ENCODE data around the gene DYNC1LI2. TPM values are rescaled to one million over a fixed set of nuclear protein-coding genes. Genes with fewer than 3 reads are reported as not detected.

DYNC1LI2 gene
- total RNA-seq, 1 donor from 2014 or later = 179 TPM

- Mint-ChIP-seq H3K4me1 (ENCODE audit: low read depth) (peaks cover 22% of the 10 kb centered on the region), H3K27me3 (peaks cover 9% of the 10 kb centered on the region)
- TF ChIP-seq CTCF (IDR thresholded peaks at IDR 0.05; ENCODE audit: unreplicated experiment) = no peak
Measured at GRCh38 chr16:66695471-66695934, 55.9 kb downstream of the DYNC1LI2 start.

GRCh38 chr16:66693149-66693548 lies 58.3 kb downstream of the DYNC1LI2 start:
- H3K27ac Mint-ChIP-seq = peak overlapping the region; percentile 79
- peaks cover 31% of the 10 kb centered on the region for H3K4me1 Mint-ChIP-seq (ENCODE audit: low read depth)

More at GRCh38 chr16:66695471-66695934, 55.9 kb downstream of the DYNC1LI2 start:
- no peak for DNase-seq (ENCODE audit: low spot score, unreplicated experiment)
- peak overlapping the region; percentile 82 for H3K4me3 Mint-ChIP-seq (ENCODE audit: low read depth)
- H3K36me3 Mint-ChIP-seq (ENCODE audit: insufficient read depth) = peaks cover 2% of the 10 kb centered on the region
- no peaks in the 10 kb centered on the region for H3K9me3 Mint-ChIP-seq (ENCODE audit: low read depth)
- peak overlapping the region; percentile 81 for H3K27ac Mint-ChIP-seq

GRCh38 chr16:66692341-66692740 lies 59.1 kb downstream of the DYNC1LI2 start:
- H3K9me3 Mint-ChIP-seq (ENCODE audit: low read depth) = no peaks in the 10 kb centered on the region
- H3K27me3 Mint-ChIP-seq = peaks cover 2% of the 10 kb centered on the region
- no peak overlapping the region for H3K4me3 Mint-ChIP-seq (ENCODE audit: low read depth)
- peaks cover 2% of the 10 kb centered on the region for H3K36me3 Mint-ChIP-seq (ENCODE audit: insufficient read depth)
- H3K27ac Mint-ChIP-seq = no peak overlapping the region
- peaks cover 31% of the 10 kb centered on the region for H3K4me1 Mint-ChIP-seq (ENCODE audit: low read depth)
- no peak for DNase-seq (ENCODE audit: low spot score, unreplicated experiment)
- TF ChIP-seq CTCF (IDR thresholded peaks at IDR 0.05; ENCODE audit: unreplicated experiment) = no peak

More at GRCh38 chr16:66693149-66693548, 58.3 kb downstream of the DYNC1LI2 start:
- Mint-ChIP-seq H3K36me3 (ENCODE audit: insufficient read depth) (peaks cover 2% of the 10 kb centered on the region), H3K4me3 (ENCODE audit: low read depth) (no peak overlapping the region), H3K27me3 (peaks cover 4% of the 10 kb centered on the region), H3K9me3 (ENCODE audit: low read depth) (no peaks in the 10 kb centered on the region)
- no peak for DNase-seq (ENCODE audit: low spot score, unreplicated experiment)
- no peak for TF ChIP-seq CTCF (IDR thresholded peaks at IDR 0.05; ENCODE audit: unreplicated experiment)

GRCh38 chr16:66691234-66691633 lies 60.2 kb downstream of the DYNC1LI2 start:
- Mint-ChIP-seq H3K4me3 (ENCODE audit: low read depth) (no peak overlapping the region), H3K36me3 (ENCODE audit: insufficient read depth) (peaks cover 2% of the 10 kb centered on the region), H3K27me3 (no peaks in the 10 kb centered on the region), H3K27ac (peak overlapping the region; percentile 47), H3K4me1 (ENCODE audit: low read depth) (peaks cover 31% of the 10 kb centered on the region), H3K9me3 (ENCODE audit: low read depth) (no peaks in the 10 kb centered on the region)
- no peak for DNase-seq (ENCODE audit: low spot score, unreplicated experiment)
- TF ChIP-seq CTCF (IDR thresholded peaks at IDR 0.05; ENCODE audit: unreplicated experiment) = no peak

GRCh38 chr16:66690106-66690847 lies 61.1 kb downstream of the DYNC1LI2 start:
- Mint-ChIP-seq H3K9me3 (ENCODE audit: low read depth) (no peaks in the 10 kb centered on the region), H3K27me3 (no peaks in the 10 kb centered on the region), H3K4me3 (ENCODE audit: low read depth) (no peak overlapping the region), H3K27ac (peak overlapping the region; percentile 67), H3K4me1 (ENCODE audit: low read depth) (peaks cover 28% of the 10 kb centered on the region), H3K36me3 (ENCODE audit: insufficient read depth) (peaks cover 2% of the 10 kb centered on the region)
- TF ChIP-seq CTCF (IDR thresholded peaks at IDR 0.05; ENCODE audit: unreplicated experiment) = no peak
- no peak for DNase-seq (ENCODE audit: low spot score, unreplicated experiment)
